G401 (cell line): Measurements from ENCODE around the gene FSIP1. TPM values are rescaled to one million over a fixed set of nuclear protein-coding genes. Genes with fewer than 3 reads are reported as not detected.

Source experiments
- DNase-seq: peaks from one replicate; pipeline ENCODE4 v3.0.0-alpha.2; 2015; ENCODE audit warnings: low spot score
- in situ Hi-C: cut with HindIII; loops from 2 replicates; pipeline ENCODE4 v1.10.0; 2016; ENCODE audit warnings: low sequenced_read_pairs, mixed read lengths
- total RNA-seq: library from RNA; depleted of rRNA; stranded (reverse); fragments of >200 nt; shearing (Covaris generic); gene quantifications from 2 replicates; pipeline ENCODE4 v1.2.3, GENCODE V29; 2014

FSIP1 gene
- total RNA-seq, 1 experiment from 2014 or later = 0.41 TPM

DNA sequence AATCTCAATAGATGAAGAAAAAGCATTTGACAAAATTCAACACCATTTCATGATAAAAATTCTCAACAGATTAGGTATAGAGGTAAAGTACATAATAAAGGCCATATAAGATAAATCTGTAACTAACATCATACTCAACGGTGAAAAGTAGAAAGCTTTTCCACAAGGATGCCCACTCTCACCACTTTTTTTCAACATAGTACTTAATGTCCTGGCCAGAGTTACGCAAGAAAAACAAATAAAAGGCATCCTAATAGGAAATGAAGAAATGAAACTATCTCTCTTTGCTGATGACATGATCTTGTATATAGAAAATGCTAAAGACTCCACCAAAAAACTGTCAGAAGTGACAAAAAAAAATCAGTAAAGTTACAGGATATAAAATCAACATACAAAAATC, 168.8 kb downstream of the FSIP1 start:
- in situ Hi-C loops = no loop called here
- DNase-seq = no peak

- in situ Hi-C loops = no loop called here
- no peak for DNase-seq
Measured at GRCh38 chr15:39613271-39613670, 169.4 kb downstream of the FSIP1 start.

DNA sequence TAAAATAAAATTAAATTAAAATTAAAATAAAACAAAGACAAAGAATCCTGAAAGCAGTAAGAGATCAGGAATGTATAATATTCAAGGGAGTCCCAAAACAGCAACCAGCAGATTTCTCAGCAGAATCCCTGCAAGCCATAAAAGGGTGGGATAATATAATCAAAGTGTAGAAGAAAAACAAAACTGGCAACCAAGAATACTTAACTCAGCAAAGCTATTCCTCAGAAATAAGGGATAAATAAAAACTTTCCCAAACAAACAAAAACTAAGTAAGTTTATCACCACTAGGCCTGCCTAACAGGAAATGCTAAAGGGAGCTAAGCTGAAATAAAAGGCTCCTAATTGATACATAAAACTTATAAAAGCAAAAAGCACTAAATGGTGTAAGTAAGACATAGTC, 172.0 kb downstream of the FSIP1 start:
- DNase-seq = no peak
- in situ Hi-C loops = no loop called here

- no peak for DNase-seq
- in situ Hi-C loops = no loop called here
Measured at GRCh38 chr15:39609166-39609916, 173.3 kb downstream of the FSIP1 start.

- in situ Hi-C loops = no loop called here
- DNase-seq = no peak
Measured at GRCh38 chr15:39608185-39609139, 174.2 kb downstream of the FSIP1 start.

- in situ Hi-C loops = no loop called here
- no peak for DNase-seq
Measured at GRCh38 chr15:39605146-39605545, 177.5 kb downstream of the FSIP1 start.

GRCh38 chr15:39602143-39602542, 180.5 kb downstream of the FSIP1 start:
- in situ Hi-C loops = no loop called here
- DNase-seq = no peak

DNA sequence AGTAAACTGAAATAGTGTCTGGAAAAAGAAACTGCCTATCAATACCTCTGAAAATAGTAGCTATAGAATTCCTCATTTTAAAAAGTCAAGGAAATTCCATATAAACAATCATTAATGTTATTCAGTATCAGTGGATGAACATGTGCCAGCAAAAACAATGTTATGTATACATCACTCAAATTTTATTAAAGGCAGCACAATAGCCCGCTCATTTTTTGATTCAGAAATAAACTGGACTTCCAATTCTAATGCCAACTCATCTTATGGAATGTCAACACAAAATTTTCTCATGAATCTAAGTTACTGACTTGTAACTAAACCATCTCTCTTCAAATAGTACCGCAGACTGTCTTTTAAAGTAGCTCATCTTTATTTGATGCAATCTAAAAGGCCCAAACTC, 182.8 kb downstream of the FSIP1 start:
- no peak for DNase-seq
- in situ Hi-C loops = no loop called here

DNA sequence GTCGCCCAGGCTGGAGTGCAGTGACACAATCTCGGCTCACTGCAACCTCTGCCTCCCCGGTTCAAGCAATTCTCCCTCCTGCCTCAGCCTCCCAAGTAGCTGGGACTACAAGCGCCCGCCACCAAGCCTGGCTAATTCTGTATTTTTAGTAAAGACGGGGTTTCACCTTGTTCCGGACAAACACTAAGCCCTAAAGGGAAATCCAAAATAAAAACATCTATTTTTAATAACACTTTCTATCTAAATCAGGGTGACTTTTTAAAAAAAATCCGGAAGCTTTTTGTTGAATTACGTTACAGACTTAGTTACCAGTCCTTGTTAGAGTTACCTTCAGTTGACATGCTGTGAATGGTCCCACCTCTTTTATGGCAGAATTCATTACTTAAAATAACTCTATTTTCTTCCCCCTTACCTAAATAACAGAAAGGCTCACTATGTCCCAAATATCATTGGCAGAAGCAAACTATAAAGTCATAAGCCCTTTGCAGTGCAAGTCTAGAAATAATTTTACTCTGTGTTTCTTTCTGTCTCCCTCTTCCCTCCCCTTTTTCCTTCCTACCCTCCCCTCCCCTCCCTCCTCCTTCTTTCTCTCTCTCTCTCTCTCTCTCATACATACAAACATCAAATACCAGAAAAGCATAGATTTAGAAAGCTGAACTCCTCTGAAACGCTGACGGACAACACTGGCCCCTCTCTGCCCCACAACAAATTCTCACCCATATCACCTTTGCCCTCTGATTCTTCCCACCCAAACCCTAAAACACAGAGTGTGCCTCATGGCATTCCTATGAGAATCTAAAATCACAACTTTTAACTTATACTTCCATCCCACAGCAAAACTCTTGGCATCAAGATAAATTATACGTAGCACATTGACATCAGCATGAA, 183.4 kb downstream of the FSIP1 start:
- in situ Hi-C loops = no loop called here
- no peak for DNase-seq

GRCh38 chr15:39598186-39598850, 184.3 kb downstream of the FSIP1 start:
- in situ Hi-C loops = no loop called here
- no peak for DNase-seq

- in situ Hi-C loops = no loop called here
- no peak for DNase-seq
Measured at GRCh38 chr15:39597751-39598185, 184.9 kb downstream of the FSIP1 start.

- in situ Hi-C loops = no loop called here
- DNase-seq = no peak
Measured at GRCh38 chr15:39597336-39597735, 185.3 kb downstream of the FSIP1 start.

DNA sequence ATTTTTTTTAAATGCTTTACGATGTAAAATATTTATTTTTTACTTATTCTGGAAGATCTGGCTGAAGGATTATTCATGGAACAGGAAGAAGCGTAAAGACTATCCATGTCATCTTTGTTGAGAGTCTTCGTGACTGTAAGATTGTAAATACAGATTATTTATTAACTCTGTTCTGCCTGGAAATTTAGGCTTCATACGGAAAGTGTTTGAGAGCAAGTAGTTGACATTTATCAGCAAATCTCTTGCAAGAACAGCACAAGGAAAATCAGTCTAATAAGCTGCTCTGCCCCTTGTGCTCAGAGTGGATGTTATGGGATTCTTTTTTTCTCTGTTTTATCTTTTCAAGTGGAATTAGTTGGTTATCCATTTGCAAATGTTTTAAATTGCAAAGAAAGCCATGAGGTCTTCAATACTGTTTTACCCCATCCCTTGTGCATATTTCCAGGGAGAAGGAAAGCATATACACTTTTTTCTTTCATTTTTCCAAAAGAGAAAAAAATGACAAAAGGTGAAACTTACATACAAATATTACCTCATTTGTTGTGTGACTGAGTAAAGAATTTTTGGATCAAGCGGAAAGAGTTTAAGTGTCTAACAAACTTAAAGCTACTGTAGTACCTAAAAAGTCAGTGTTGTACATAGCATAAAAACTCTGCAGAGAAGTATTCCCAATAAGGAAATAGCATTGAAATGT, 186.1 kb downstream of the FSIP1 start:
- in situ Hi-C loops = no loop called here

GRCh38 chr15:39595338-39596221, 187.1 kb downstream of the FSIP1 start:
- no peak for DNase-seq
- in situ Hi-C loops = no loop called here

More for the DNA sequence above, 186.1 kb downstream of the FSIP1 start:
- DNase-seq = no peak

DNA sequence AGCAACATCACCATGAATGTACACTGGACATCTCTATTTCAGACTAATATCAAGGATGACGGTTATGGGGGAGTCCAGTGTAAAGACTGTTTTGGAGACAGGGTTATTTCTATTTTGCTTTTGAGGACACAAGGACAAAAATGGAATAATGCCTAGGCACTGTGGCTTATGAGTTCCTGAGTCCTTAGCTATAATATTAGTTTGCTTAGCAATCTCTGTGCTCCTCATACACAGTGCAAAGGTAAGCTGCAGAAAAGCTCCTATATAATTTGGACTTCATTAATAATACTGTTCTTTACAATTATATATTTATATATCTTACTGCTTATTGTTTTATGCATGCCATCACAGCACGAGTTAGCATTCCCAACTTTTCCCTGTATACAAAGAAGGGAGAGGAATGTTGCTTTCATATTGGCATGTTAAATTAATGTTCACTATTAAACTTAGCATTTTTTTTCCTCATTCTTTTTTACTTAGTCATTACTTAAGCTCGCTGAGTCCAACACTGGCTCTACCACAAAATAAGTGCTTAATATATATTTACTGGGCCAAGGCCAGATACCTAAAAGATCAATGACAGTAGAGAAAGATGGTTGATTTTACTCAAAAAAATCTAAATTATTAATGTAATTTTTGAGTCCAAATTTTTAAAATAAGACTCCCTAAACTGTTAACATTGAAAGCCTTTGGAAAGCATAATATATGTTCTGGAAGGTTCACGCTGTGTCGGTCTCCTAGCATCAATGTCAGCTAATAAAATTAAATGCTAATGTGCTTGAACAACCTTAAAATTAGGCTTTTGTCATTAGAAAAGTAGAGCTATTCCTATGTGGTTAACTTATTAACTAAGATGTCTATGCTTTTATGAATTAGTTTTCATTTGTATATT, 187.9 kb downstream of the FSIP1 start:
- in situ Hi-C loops = no loop called here
- no peak for DNase-seq

- in situ Hi-C loops = no loop called here
- DNase-seq = no peak
Measured at GRCh38 chr15:39593656-39594445, 188.8 kb downstream of the FSIP1 start.
